DOHH2 (cell line): ENCODE results near the gene TMPRSS9.

Source experiments
- H3F3A ChIP-seq: fragments of 200-600 bp; sonication (generic), shearing (Covaris generic); 2 replicates; pipeline ENCODE4 v1.6.0; 2016; ENCODE audit warnings: antibody characterized with exemption, mild to moderate bottlenecking; ENCODE audit not compliant: control insufficient read depth, insufficient read depth
- H3K27ac ChIP-seq: fragments of 200-600 bp; sonication (generic); 2 replicates; pipeline ENCODE4 v1.5.1; 2014; ENCODE audit warnings: low read depth, mild to moderate bottlenecking, low read length, moderate library complexity
- H3K27me3 ChIP-seq: fragments of 200-600 bp; sonication (generic); 2 replicates; pipeline ENCODE4 v1.6.1; 2014; ENCODE audit warnings: mild to moderate bottlenecking, low read length, mixed read lengths; ENCODE audit not compliant: control insufficient read depth
- H3K36me3 ChIP-seq: fragments of 200-600 bp; sonication (generic); 2 replicates; pipeline ENCODE4 v1.6.1; 2014; ENCODE audit warnings: mild to moderate bottlenecking, low read length, moderate library complexity, mixed read lengths; ENCODE audit not compliant: control insufficient read depth
- H3K4me1 ChIP-seq: fragments of 200-600 bp; sonication (generic); 2 replicates; pipeline ENCODE4 v1.6.1; 2014; ENCODE audit warnings: mild to moderate bottlenecking, low read length, mixed read lengths; ENCODE audit not compliant: control insufficient read depth
- H3K4me2 ChIP-seq: fragments of 200-600 bp; sonication (generic); 2 replicates; pipeline ENCODE4 v1.6.0; 2014; ENCODE audit warnings: mild to moderate bottlenecking, low read length, moderate library complexity
- H3K4me3 ChIP-seq: fragments of 200-600 bp; sonication (generic); 2 replicates; pipeline ENCODE4 v1.5.1; 2014; ENCODE audit warnings: mild to moderate bottlenecking, low read length, mixed read lengths
- H3K79me2 ChIP-seq: fragments of 200-600 bp; sonication (generic); 2 replicates; pipeline ENCODE4 v1.6.1; 2014; ENCODE audit warnings: mild to moderate bottlenecking, low read length, mixed read lengths; ENCODE audit not compliant: control insufficient read depth
- H3K9me2 ChIP-seq: fragments of 200-600 bp; sonication (generic); replicated peaks from 2 replicates; pipeline ENCODE4 v1.6.1; 2014; ENCODE audit warnings: mild to moderate bottlenecking, low read length, mixed read lengths; ENCODE audit not compliant: control insufficient read depth
- H3K9me3 ChIP-seq: fragments of 200-600 bp; sonication (generic); 2 replicates; pipeline ENCODE4 v1.6.1; 2014; ENCODE audit warnings: antibody characterized with exemption, low read length, mixed read lengths; ENCODE audit not compliant: control insufficient read depth, insufficient read depth
- H4K20me1 ChIP-seq: fragments of 200-600 bp; sonication (generic); 2 replicates; pipeline ENCODE4 v1.6.0; 2014; ENCODE audit warnings: low read depth, mild to moderate bottlenecking, antibody characterized with exemption, low read length, moderate library complexity; ENCODE audit not compliant: control insufficient read depth, insufficient read depth
- CTCF ChIP-seq: fragments of 200-600 bp; sonication (generic); IDR thresholded peaks from one replicate; pipeline ENCODE4 v1.5.1; 2014; ENCODE audit warnings: antibody characterized with exemption, mild to moderate bottlenecking, low read depth, low read length; ENCODE audit not compliant: poor library complexity, severe bottlenecking
- EZH2phosphoT487 ChIP-seq: fragments of 200-600 bp; sonication (generic); IDR thresholded peaks from 2 replicates; pipeline ENCODE4 v1.6.1; 2017; ENCODE audit warnings: borderline replicate concordance, mild to moderate bottlenecking, antibody characterized with exemption, low read length, moderate library complexity, mixed read lengths

TMPRSS9 gene

GRCh38 chr19:2317756-2318155 lies 42.3 kb upstream of the TMPRSS9 start:
- no peaks in the 10 kb centered on the region for H3K9me2 ChIP-seq
- H4K20me1 ChIP-seq = no peaks in the 10 kb centered on the region
- H3K9me3 ChIP-seq = peaks cover 19% of the 10 kb centered on the region
- peaks cover 40% of the 10 kb centered on the region for H3K4me1 ChIP-seq
- H3F3A ChIP-seq = 0 out of 2 replicates have a peak, but pooled peaks cover 3% of the 10 kb centered on the region
- H3K27me3 ChIP-seq = peaks cover 7% of the 10 kb centered on the region
- no peaks in the 10 kb centered on the region for H3K79me2 ChIP-seq
- no peak overlapping the region; the same call in 1 of the 2 replicates for H3K27ac ChIP-seq
- H3K4me2 ChIP-seq = no peak overlapping the region
- H3K36me3 ChIP-seq = peaks cover 13% of the 10 kb centered on the region
- TF ChIP-seq EZH2phosphoT487 = no peak
- no peak for TF ChIP-seq CTCF
- H3K4me3 ChIP-seq = no peak overlapping the region

- H3K4me3 ChIP-seq = peak overlapping the region; percentile 32; the same call in 1 of the 2 replicates
- peaks cover 39% of the 10 kb centered on the region for H3K4me1 ChIP-seq
- H3K4me2 ChIP-seq = peak overlapping the region; percentile 52
- H3K36me3 ChIP-seq = peaks cover 23% of the 10 kb centered on the region
- H3F3A ChIP-seq = 0 out of 2 replicates have a peak, but pooled peaks cover 3% of the 10 kb centered on the region
- no peaks in the 10 kb centered on the region for H3K27me3 ChIP-seq
- peaks cover under 1% of the 10 kb centered on the region for H3K79me2 ChIP-seq
- H3K27ac ChIP-seq = peak overlapping the region; percentile 38
- H4K20me1 ChIP-seq = no peaks in the 10 kb centered on the region
- H3K9me3 ChIP-seq = peaks cover 16% of the 10 kb centered on the region
- TF ChIP-seq CTCF (no peak), EZH2phosphoT487 (no peak)
- H3K9me2 ChIP-seq = no peaks in the 10 kb centered on the region
These were observed 41.1 kb upstream of the TMPRSS9 start for GRCh38 chr19:2318923-2319322.

- Histone ChIP-seq H3F3A (0 out of 2 replicates have a peak, but pooled peaks cover 3% of the 10 kb centered on the region), H3K4me1 (peaks cover 45% of the 10 kb centered on the region), H3K27me3 (no peaks in the 10 kb centered on the region), H3K27ac (no peak overlapping the region), H4K20me1 (no peaks in the 10 kb centered on the region), H3K9me2 (no peaks in the 10 kb centered on the region), H3K4me2 (peak overlapping the region; percentile 52; the same call in 1 of the 2 replicates), H3K9me3 (peaks cover 12% of the 10 kb centered on the region), H3K4me3 (no peak overlapping the region), H3K36me3 (peaks cover 29% of the 10 kb centered on the region), H3K79me2 (peaks cover 7% of the 10 kb centered on the region)
- TF ChIP-seq EZH2phosphoT487 = no peak
- TF ChIP-seq CTCF = no peak
These were observed 40.5 kb upstream of the TMPRSS9 start for GRCh38 chr19:2319551-2319950.
